HG03064 (cell line): ENCODE results near the gene DCX.

ENCODE experiments used
- ATAC-seq: cut with Tn5 transposase; IDR thresholded peaks from one replicate; pipeline ENCODE4 v1.9.1; 2021; ENCODE audit warnings: low read depth; ENCODE audit not compliant: unreplicated experiment

Gene DCX

DNA sequence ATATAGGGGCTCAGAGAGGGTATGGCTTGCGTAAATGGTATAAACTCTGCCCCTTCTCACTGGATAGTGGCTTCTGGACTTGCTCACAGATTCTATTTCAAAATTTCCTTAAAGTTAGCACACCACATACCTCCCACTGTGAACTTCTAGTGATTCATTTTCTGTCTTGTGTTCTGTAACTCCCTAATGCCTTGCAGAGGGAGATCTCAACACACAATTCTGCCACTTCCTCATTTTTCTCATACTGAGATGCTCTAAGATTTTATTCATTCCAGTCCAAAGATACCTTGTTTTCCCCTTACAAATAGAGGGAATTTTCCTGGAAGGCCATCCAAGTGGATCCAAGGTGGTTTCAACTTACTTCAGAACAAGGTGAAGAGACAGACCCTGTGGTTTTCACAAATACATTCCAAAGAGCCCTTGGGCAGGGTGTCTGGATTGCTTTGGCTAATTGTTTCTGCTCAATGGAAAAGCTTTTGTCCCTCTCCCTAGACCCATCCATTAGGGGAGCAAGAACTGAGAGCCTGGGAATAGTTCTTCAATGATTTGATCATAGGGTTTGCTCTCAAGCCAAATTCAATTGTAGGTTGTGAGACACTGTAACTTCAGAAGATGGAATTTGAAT lies 89.6 kb downstream of the DCX start:
- no peak for ATAC-seq

GRCh38 chrX:111319451-111319850 lies 92.5 kb downstream of the DCX start:
- ATAC-seq, result no peak

DNA sequence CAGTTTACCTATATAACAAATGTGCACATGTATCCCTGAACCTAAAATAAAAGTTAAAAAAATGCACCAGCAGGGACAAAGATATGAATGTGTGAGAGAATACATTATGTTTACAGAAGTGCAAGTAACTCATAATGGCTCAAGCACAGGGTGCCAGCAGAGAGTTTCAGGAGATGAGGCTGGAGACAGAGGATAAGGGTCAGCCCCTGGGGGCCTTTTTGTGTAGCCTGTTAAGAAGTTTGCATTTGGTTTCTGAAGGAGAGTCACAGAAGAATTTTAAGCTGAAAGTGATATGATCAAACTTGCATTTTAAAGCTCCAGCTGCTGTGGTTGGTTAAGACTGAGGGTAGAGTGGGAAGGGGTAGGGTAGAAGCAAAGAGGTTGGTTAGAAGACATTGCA lies 93.1 kb downstream of the DCX start:
- ATAC-seq, result no peak

- ATAC-seq, result no peak
Observed at GRCh38 chrX:111309083-111309482, 102.9 kb downstream of the DCX start.

DNA sequence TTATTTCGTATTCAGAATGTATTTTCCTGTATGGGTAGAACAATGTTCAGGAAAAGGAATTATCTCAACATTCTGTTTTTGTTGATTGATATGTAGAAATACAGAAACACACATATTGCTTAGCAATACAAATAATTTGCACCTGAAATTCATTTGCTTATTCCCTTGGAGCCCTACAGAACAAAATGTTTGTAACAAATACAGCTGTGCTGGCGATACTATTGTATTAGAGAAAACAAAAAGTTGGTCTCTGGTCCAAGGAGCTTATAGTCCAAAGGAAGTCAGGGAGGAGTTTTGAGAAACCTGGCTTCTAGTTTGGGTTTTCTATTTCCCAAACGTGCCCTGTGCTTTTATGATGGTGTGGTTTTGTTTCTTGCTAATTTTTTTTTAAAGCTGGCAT lies 104.0 kb downstream of the DCX start:
- ATAC-seq, result no peak

DNA sequence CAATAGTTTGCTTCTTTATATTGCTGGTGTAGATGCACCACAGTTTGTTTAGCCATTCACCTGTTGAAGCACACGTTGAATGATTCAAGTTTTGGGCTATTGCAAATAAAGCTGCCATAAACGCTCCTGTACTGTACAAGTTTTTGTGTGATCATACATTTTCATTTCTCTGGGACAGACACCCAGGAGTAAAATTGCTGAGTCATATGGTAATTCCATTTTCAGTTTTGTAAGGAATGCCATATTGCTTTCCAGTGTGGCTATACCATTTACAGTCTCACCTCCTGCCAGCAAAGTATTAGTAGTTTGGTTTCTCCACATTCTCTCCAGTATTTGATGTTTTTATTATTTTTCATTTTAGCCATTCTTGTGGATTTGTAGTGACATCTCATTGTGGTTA lies 109.7 kb downstream of the DCX start:
- ATAC-seq, result no peak

DNA sequence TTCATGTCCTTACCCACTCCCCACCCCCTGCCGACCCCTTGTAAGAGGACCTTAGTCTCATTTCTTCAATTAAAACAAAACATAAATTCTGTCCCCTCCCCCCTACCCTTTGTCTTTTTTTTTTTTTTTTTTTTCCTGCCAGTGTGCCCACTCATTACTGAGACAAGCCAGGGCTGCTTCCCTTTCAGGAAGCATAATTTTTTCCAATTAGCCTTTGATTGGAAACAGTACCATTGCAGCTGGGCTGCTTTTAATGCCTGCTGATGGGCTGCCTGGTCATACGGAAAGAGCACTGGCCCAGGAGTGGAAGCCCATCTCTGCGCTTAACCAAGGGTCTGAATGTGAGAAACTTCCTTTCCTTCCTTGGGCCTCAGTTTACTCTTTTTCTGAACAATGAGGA lies 123.2 kb downstream of the DCX start:
- no peak for ATAC-seq

- ATAC-seq, result no peak
Observed at GRCh38 chrX:111284631-111285293, 127.2 kb downstream of the DCX start.

DNA sequence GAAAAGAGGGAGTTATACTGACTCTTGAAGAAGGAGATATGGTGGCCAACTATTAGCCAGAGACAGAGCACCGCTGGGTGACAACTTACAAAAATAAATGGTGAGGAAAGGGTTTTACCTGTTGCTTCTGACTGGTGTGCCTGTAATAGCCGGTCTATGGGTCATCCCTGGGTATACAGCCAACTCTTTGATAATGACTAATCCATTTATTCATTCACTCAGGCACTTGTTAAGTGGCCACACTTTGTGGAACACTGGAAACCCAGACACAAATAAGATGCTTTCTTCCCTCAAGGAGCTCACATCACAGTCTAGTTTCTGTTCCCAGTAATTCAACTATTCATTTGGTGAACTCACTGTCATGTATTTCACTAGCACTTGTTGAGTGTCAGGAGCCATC lies 128.5 kb downstream of the DCX start:
- no peak for ATAC-seq

- no peak for ATAC-seq
Observed at GRCh38 chrX:111282991-111283390, 129.0 kb downstream of the DCX start.

DNA sequence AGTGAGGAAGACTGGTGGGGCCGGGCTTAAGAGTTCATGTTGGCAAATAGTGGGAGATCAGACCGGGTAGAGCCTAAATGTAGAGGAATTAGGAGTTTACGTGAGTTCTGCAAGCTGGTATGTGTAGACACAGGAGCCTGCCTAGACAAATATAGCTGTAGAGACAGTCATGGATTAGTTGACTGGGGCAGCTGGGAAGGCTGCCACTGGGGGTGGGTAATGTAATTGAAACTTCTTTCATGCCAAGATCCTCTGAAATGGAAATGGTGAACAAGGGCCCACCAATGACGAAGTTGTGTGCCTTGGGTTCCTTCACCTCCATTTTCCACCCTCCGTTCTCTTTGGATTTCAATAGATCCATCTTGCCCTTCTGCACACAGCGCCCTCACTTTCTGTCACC lies 129.9 kb downstream of the DCX start:
- ATAC-seq, result no peak

DNA sequence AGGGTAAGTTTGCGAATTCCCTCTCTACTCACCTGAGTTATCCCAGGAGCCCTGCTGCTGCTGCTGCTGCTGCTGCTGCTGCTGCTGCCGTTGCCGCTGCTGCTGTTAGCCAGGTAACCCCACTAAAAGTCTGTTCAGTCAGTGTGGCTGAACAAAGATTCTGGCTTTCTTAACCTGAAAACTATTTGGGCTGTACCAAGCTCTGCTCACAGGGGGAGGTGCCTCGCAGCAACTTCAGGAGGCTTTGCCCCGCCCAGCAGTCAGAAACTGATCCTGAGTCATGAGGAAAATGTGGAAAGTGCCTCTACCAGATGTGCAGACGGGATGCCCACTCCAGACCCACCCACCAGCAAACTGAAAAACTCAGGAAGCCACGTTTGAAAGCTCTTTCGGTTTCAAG lies 141.7 kb downstream of the DCX start, which contains the start of gene CAPN6:
Gene CAPN6, minus strand, starts transcription at position 145 of the 400 bp plus-strand sequence. CDS start 6,547 bp downstream, outside the sequence.
- no peak for ATAC-seq

GRCh38 chrX:111268506-111268905 lies 143.5 kb downstream of the DCX start:
- no peak for ATAC-seq

DNA sequence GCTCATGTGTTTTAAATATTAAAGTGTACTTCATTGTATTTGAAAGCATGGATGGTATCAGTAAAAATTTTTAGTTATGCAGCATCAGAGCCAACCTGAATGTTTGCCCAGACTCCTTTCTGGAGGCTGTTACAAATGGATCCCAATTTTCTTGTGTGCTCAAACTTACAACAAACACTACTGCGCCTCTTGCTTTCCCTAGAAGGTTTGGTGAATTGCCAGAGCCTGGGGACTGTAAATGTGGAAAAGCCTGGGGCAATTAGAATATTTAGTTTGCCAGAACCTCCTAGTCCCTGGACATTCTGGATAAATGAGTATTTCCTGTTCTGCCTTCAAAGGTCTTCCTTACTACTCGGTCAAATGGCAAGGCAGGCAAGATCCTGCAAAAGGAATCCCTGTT lies 146.5 kb downstream of the DCX start:
- ATAC-seq, result no peak

- ATAC-seq, result no peak
Observed at GRCh38 chrX:111264385-111264784, 147.6 kb downstream of the DCX start.

DNA sequence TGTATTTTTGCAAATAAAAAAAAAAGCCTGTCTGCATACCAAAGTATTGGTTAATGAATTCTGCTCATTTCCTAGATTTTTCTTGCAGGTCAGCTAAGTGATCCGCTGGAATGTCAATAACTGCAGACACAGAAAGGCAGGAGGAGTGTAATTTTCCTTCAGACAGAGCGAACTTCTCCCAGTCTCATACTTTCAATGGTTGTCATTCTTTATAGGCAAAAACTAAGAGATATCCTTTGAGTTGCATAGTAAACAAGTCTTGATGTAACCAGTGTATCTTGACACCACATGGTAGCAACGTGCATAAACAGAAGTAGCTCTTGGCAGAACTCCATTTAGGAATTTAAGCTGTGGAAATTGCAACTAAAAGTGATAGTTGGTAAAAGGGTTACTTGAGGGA lies 149.9 kb downstream of the DCX start:
- no peak for ATAC-seq

DNA sequence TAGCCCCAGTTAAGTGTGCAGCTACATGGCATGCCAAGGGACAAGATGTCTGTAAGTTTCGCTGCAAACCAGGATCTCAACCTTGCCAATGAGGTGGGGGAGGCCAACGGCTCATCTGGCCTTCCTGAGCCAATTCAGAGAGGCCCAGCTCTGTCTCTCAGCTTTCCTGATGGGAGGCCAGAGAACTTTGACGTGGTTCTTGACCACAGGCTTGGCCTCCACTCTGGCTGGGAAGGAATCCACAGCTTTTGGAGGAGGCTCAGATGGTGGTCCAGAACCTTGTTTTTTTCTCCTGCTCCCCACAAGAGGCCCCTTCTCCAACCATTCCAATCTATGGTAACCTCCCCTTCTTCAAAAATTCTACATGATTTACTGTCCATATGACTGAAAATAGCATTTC lies 151.5 kb downstream of the DCX start:
- ATAC-seq, result no peak

DNA sequence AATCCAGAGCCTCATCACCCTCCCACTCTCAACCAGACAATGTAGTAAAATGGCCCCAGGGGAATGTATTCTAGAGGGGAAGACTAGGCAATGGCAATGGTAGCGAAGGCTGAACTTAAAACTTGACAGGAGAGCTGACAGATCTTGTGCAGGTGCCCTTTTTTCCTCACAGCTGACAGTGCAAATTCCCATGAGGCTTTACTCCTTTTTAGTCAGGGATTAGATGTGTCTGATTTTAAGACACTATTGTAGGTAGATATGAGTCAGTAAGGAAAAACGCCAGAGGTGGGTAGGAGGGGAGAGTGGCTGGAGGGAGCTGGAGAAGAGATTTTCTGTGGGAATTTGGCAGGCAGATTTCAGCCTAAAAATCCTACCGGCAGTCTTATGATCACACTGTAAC lies 152.4 kb downstream of the DCX start:
- no peak for ATAC-seq

GRCh38 chrX:111257733-111258132 lies 154.3 kb downstream of the DCX start:
- no peak for ATAC-seq

DNA sequence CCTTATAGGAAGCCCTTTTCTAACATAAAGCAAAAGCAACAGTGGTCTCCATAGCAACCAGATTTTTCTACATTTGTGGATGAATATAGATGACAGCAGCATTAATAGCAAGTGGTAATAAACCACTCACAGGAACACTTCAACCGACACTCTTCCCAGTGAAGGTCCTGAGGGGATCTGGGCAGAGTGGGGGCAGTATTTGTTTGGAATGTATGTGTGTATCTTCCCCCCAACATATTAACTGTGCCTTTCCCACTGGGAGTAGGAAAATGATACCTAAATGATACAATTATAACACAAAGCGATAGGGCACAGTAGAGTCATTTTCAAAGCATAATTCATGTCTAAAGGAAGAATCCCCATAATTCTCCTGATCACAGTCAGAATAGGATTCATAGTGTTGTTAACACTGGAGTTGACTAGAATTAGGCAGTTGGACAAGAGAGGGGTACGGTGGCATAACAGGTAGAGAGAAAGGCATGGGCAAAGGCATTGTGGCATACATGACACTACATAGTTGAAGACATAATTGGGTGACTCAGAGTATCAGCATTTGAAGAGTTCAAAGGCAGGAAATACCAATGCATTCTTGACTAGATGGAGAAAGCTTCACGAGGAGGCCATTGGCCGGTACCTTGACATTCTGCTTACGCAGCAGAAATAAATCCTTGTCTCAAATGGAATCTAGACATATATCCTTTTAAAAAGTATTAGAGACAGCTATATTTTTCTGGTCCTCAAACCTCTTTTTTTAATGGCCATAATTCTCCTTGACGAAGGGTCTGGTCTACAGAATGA lies 156.9 kb downstream of the DCX start:
- no peak for ATAC-seq

DNA sequence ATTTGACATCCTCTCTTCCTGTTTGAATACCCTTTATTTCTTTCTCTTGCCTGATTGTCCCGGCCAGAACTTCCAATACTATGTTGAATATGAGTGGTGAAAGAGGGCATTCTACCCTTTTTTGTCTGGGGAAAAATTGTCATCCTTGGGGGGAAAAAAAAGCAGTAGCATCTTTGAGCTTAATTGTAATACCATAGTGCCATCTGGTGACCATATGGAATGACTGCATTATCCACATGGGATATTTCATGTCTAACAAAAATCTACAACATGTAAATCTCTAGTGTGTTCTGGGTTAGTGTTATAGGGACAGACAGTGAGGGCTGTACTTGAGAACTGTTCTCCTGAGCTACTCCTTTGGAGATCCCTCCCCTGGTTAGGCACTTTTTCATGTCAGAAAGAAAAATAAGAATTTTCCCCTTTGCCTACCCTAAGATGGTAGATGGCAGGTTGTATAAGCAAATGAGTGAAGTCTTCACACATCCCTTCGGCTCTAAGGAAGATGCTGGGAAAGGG lies 167.7 kb downstream of the DCX start:
- ATAC-seq, result no peak
